ENCODE results near the gene RFWD3.

GRCh38 chr16:74699666-74700065 is 33.0 kb upstream of the RFWD3 start:
- TF ChIP-seq EZH2 (IDR thresholded peaks at IDR 0.05; ENCODE audit: borderline replicate concordance, low read length) = no peak
- no peak for TF ChIP-seq CTCF (IDR thresholded peaks at IDR 0.05; ENCODE audit: low read length)
